NCI-H345 (cell line): ENCODE results near the gene MDN1.

Experiments
- DNase-seq: peaks from one replicate; lab custom pipeline; 2025; lab: John Stamatoyannopoulos, UW

MDN1 gene

DNA sequence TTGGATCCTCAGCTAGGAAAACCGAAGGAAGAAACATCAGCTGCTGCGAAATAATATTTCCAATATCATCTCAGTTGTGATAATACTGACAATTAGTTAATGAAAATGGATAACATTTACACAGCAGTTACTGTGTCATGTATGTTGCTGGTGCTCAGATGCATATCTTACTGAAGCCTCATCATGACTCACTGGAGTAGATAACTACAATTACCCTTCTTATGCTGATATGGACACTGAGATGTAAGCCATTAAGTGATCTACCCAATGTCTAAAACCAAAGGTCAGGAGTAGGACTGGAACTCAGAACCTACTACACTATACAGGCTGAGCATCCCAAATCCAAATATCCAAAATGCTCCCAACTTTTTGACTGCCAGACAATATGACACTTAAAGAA is 126.4 kb downstream of the MDN1 start:
- DNase-seq: no peak

DNA sequence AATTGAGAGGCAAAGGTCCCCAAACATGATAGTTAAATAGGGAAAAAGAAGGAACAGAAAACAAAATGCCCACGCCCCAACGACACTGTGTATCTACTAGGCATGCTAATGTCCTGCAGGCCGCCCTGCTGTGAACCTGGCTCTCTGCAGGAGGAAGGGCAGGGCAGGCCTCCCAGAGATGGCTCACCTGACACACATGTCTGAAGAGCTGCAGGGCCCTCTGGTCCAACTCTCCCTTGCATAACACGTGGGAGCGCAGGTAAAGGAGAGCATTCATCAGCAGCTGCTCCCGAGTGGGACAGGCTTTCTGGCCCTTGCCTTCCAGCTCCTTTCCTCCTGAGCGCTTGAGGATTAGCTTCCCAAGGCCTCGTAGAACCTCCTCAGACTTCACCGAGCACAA is 127.3 kb downstream of the MDN1 start:
- no peak for DNase-seq

DNA sequence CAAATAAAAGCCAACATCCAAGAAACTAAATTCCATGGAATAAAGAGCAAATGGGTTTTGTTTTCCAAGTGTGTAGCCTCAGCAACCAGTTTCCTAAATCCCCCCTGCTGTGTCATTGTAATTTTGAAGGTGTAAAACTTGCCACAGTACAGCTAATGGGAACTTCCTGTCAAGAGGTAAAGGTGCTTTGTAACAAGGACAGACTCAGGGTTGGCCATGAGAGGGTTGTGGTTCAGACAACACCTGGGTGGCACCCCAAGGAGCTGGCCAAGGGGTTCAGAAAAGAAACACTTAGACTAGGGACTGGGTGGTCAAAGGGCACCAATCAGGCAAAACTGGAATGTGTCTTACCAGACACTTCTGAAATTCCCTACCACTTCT is 128.7 kb downstream of the MDN1 start:
- no peak for DNase-seq

DNA sequence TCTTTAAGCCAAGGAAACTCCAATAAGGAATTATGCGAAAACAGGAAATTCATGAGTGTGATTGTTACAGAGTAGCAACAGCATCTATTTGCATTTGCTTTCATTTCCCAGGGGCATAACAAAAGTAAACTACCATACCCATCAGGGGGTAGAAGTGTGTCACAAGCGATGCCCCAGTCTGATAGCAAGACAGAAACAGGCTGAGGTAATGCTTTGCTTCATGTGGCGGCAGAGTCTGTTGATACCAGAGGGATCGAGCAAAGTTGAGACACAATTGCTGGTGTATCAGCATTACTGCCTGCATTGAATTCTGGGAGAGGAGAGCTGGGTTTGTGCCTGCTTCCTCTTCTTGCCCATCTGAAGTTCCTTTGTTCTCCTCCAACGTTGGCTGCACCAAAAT is 129.9 kb downstream of the MDN1 start:
- peak; percentile 17 for DNase-seq

DNA sequence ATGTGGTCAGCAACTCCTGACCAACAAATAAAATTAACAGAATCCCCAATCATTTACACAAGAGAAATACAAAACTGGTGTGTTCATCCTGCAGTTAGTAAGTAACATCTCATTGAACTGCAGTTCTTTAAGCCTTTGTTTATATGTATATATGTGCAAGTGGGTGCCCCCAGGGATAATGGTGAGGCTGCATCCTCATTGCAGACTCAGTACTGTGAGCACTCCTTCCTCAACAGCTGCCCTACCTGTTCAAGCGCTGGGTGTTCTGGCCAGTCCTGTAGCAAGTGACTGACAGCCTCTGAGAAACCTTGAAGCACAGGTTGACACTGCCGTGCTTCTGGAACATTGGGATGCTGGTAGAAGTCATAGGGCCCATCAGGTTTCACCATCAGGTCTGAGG is 131.3 kb downstream of the MDN1 start:
- DNase-seq: no peak

DNA sequence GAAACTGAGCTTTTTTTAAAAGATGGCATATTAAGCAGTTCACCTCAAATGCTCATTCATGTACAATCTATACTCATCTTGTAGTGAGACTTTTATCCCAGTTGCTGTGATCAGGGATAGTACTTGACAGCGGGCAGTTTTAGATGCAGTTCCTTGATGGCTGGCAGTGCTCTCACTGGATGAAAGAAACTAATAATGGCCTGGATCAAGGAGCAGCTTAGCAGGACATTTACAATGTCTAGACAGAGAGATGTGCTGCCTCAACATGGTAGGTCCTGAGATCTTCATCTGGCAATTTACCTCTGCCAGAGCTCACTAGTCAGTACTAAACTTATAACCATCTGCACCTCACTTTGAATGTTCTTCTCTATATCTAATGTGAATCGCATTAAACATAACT is 134.3 kb downstream of the MDN1 start:
- DNase-seq: no peak

DNA sequence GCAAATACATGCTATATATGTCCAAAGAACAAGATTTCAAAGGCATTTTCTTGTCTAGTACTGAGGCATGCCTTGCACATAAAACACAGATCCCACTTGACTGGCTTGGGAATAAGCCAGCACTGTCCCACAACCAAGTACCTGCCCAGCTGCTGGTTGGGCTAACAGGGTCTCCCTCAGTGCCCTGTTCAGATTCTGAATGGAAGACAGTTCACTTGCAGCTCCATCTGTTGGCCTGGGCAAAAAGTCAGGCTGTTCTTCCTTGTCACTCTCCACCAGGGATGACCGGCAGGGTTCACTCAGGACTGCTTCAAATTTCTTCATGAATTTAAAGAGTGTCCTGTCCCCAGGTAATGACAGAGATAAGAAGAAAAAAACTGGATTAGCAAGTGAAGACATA is 136.6 kb downstream of the MDN1 start:
- no peak for DNase-seq

DNA sequence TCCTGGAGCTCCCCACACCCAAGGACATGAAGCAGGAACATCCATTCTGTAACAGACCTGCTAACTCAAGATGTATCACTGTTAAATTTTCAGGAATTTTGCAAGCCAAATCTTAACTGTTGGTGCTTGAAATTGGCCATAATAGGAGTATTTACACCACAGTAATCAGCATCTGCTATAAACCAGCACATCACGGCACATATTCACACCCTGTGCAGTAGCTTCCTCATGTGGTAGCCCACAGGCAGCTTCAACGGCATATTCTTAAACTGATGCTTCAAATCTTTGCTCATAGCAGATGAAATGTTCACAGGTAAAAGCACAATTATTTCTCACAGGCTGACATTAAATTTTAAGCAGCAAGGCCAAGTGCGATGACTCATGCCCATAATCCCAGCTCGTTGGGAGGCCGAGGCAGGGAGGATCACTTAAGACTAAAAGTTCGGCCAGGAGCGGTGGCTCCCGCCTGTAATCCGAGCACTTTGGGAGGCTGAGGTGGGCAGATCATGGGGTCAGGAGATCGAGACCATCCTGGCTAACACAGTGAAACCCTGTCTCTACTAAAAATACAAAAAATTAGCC is 137.5 kb downstream of the MDN1 start:
- no peak for DNase-seq

DNA sequence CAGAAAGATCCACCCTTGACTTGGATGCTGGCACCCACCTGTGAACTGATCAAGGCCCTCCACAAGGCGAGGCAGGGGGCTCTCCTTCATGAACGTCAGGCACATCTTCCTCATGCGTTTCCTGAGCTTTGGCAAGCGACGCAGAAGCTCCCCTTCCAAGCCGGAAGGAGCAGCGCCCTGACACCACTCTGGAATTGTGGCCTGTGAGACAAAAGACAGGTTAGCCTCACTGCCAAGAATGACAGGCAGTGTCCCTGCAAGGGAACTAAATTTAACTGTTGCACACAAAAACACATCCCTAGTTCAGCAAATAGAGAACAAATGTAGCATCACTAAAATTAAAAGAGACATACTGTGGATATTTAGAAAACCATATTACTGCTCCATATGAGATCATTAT is 139.0 kb downstream of the MDN1 start:
- no peak for DNase-seq

DNA sequence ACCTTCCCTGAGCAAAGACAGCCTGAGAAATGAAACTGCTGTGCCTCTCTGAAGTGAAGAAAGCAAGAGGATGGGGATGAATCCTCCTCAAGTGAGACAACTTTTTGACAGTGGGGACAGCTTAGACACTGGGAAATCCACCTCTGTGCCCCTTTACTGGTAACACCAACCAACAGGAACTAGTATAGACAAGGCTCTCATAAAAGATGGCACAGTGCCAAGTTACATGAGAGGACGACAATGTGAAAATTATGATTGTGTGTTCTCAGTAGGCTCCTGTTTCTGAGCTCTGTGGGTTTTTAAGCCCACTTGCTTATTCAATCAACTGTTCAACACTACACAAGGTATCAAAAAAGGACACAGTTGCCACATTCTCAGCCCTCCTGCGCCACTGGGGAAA is 139.4 kb downstream of the MDN1 start:
- no peak for DNase-seq

DNA sequence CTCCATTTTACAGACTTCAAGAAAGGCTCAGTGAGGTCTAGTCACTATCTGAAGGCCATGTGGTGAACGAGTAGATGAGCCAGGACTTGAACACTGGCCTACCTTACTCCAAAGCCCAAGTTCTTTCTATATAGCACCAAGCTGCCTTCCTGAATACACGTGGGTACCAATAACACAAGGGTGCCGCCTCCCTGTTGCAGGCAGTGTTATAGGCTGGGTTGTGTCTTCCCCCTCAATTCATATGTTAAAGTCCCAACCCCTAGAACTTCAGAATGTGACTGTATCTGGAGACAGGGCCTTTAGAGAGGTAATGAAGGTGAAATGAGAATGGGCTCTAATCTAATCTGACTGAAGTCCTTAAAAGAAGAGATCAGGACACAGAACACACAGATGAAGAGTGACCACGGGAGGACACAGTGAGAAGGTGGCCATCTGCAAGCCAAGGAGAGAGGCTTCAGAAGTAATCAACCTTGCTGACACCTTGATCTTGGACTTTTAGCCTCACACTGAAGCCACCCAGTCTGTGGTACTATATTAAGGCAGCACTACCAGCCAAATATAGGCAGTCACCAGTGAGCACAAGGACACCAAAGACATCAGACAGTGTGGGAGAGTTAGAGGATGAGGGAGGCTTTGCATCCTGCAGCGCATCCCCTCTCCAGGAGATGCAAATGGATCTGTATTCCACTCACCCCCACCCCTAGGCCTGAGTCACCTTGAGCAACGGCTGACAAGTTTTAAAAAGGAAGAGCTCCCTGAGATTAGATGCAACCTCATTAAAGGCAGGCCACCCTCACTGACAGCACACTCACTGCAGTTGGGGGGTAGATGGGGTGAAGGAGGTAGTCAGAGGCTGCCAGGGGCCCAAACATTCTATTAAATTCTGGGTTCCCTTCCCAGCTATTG is 140.1 kb downstream of the MDN1 start:
- no peak for DNase-seq

DNA sequence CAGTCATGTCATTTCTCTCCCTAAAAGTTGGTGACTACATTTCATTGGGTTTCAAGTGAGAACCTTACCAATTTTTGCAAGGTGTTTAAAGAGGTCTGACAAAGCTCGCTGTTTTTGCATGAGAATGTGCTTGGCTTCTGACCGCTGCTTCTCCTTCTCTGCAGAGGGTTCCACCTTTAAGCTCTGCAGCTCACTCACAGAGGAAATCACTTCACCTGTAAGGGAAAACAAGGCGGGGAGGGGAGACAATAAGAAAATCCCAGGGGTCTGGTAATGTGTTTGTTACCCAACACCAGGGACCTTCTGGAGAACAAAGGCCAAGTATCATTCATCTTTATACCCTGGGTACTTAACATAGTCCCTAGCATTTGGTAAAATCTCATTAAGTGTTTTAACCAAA is 141.1 kb downstream of the MDN1 start:
- DNase-seq: no peak

DNA sequence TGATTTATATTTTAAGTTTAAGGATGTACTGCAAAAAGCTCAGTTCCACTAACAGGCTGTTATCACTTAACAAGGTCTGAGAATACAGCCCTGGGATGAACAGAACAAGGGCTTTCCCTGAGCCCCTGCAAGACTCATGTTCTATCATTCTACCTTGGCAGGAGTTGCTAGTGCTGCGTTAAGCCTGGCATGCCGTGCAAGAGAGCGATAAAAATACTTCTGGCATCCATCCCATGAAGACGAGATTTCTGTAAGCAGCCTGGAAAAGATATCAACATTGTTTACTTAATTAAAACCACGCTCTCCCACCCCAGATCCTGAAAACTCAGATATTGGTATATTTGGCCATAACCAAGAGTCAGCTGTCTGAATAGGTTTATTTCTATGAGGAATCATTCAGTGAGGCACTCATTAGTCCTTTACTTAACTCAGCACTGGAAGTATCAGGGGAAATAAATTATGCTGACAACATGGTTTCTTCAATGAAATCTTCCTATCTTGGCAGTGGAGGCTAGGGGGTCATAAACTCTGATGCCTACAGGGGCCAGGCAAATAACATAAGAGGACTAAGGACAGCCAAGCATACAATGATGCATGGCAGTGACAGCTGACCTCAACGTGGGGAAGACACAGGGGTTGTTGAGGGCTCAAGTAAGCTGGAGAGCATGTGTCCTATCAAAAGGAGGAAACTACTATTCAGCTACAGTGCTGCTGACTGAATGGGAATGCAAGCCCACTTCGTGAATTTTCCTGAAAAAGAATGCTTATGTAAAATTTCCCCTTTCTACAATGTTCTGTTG is 143.4 kb downstream of the MDN1 start:
- no peak for DNase-seq

DNA sequence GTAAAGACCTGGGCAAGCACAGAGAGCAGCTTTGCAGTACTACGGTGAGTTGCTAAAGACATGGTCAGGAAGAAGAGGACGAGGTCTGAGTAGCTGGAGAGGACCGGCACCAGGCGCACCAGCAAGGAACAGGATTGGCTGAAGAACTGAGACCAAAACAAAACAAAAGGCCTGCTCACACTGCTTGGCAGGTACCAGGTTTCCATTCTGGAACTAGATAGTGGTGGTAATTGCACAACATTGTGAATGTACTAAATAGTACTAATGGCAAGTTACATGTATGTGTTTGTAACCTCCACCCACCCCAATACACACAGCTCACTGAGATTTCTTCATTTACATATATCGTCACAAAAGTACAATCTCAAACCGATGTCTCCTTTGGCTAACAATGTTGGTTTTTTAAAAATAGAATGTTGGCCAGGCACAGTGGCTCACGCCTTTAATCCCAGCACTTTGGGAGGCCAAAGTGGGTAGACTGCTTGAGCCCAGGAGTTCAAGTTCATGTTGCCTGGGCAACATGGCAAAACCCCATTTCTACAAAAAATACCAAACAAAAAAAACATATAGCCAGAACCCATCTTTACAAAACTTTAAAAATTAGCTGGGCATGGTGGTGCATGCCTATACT is 148.5 kb downstream of the MDN1 start:
- no peak for DNase-seq

DNA sequence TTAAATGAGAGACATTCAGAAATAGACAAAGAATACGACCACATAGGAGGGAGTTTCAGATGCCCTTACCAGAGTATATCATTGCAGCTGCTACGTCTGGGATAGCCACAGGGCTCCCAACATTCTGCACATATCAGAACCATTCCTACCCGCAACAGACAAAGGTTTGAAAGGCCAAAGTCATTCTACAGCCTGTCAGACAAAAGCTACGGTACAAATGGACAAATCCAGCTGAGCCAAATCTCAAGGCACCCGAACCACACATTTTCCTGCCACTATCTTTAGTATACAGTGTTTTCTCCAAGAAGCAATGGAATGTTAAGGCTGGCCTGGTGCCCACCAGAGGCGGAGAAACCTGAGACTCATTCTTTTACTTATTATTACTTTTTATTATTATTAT is 150.6 kb downstream of the MDN1 start:
- DNase-seq: no peak

DNA sequence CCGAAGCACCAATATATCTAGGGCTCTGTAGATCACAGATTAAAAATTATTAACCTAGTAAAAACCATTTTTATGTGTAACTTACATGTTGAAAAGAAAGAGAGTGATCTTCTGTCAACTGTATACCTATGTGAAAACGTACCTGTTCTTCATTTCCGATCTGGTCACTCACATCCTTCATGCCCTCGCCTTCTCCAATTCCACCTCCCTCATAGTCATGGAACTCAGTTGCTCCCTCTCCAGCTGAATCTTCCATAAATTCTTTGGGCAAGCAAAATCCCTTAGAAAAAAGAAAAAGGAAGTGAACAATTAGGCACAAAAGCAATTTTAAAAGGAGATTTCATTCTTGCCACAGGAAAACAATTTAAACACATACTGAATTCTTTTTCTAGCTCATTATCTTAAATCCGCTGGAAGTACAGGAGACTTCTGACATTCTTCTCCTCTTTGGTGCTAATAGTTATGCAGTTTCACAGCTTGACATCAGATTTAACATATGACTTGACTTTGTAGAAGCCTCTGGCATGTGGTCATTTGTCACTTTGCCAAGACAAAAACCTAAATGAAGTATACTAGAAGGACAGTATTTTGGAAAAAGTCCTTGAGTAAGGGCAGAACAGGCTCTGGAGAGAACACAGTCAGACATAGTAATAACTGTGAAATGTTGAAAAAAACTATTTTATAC is 151.6 kb downstream of the MDN1 start:
- no peak for DNase-seq

DNA sequence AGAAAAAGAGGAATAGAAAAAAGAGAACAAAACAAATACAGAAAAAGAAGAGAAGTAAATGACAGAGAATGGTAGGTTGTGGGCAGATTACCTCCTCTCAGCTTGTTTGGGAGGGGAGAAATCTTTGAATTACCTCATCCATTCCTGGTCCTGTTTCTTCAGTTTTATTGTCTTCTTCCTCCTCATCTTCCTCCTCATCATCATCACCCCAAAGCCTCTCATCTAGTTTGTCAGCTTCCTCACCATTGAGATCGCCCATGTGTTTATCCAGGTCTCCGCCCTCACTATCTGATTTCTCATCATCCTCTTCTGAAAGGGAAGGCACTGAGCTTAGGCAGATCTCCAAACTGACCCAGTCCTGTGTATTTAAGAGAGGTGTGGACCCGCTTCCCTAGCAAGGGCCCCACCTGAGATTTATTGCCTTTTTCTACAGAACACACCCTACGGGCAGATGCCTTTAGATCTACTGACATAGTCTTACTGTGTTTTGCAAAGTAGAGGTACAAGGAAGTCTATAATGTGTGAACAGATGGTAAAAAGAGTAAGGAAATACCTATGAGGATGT is 156.9 kb downstream of the MDN1 start:
- DNase-seq: no peak

DNA sequence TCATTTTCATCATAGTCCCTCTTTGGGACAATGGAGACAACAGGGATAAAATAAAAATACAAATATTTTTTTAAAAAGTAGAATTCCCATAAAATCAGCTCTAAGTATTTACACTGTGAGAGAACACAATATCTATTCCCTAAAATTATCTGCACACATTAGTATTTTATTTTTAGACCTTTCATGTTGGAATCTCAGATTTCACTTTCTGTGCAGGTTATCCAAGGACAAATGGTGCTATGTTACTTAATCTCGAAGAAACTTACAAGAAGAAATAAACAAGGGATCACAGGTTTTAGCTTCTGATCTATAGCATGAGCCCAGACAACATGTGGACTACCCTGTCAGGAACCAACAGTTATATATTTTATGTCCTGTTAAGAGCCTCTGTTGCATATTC is 158.0 kb downstream of the MDN1 start:
- DNase-seq: no peak

DNA sequence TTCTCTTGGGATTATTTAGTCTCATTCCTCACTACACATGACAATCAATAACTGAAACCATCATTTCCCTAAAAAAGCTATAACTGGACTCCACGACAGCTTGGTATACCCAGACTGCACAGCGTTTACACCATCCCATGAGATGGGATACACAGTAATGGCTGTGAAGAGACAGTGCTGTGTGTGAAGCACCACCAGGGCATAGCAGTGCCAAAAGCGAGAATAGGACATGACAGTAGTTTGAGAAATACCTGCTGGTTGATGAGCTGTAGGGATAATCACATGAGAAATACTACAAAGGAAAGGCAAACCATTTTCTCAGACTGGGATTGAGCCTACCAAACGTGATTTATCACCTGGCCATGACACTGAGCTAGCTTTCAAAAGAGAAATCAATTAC is 158.6 kb downstream of the MDN1 start:
- DNase-seq: no peak

DNA sequence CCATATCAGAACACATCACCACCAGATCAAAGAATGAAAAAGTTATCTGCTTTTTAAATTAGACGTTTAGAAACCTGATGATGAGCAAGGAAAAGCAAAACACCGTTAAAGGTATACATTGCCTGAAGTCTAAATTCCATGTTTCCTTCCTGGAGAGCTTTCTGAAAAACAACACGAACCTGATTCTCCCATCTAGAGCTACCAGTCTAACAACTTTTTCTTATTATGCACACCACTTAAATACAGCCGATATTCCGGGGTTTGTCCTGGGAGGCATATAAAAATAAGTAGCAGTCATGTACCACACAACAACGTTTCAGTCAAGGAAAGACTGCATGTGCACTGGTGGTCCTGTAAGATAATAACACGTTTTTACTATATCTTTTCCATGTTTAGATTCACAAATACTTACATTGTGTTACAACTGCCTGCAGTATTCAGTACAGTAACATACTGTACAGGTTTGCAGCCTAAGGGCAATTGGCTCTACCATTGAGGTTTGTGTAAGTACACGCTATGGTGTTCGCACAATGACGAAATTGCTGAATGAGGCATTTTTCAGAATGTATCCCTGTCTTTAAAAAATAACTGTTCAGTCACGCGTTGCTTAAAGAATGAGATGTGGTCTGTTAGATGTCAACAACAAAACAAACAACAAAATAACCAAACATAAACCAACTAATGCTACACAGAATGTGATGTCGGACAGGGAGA is 162.0 kb downstream of the MDN1 start:
- no peak for DNase-seq

DNA sequence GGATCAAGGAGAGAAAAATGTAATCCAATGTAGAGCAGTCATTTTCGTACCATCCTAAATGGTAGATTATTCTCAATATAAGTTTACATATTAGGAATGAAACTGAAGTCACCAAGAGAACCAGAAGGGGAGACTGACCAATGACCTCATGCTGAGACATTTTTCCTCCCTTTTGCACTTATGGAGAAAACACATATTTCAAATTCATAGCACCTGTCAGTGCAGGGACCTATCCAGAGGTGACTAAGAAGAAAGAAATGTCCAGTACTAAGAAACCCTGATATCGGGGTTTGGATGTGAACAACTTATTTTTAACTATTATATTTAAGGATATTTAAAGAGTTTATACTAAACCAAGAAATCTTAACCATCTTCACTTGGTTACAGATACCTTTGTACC is 164.5 kb downstream of the MDN1 start:
- DNase-seq: no peak
